ENCODE data around the gene TAF15. TPM values are rescaled to one million over a fixed set of nuclear protein-coding genes. Genes with fewer than 3 reads are reported as not detected.

The TAF15 gene
- total and polyA plus RNA-seq, 2 donors from 2014 or later, result 66.3 to 149 TPM

DNA sequence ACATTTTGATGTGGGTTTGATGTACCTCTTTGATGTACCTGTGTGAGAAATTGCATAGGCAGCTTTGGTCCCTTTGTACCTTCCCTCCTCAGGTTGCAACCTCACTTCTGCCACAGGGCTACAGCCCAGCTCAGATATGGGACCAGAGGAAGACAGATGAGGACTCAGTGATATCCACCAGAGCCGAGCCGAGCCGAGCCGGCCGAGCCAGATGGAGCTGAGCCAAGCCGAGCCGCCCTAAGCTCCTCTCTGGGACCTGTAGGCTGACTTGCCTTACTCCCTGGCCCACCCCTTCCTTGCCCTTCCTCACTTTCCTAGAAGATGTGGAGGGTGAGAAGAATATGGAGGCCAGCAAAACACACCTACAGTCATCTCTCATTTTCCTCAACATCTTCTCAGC is 55.6 kb downstream of the TAF15 start:
- H3K27ac ChIP-seq (ENCODE audit: low read depth in 2 of 2, low read length in 2 of 2), result no peak overlapping the region
- no peaks in the 10 kb centered on the region for H3K9me3 ChIP-seq (ENCODE audit: control insufficient read depth in 2 of 3, insufficient read depth in 1 of 3, low read length in 3 of 3)
- intact Hi-C loops (cut with DNase I), result no loop called here
- no peak for FAIRE-seq
- no peak for DNase-seq
- peaks cover 0 to 3% (median 0%) of the 10 kb centered on the region in 3 donors for H3K36me3 ChIP-seq (ENCODE audit: control insufficient read depth in 2 of 3, insufficient read depth in 3 of 3, low read length in 3 of 3)
- TF ChIP-seq, protein P1, sequence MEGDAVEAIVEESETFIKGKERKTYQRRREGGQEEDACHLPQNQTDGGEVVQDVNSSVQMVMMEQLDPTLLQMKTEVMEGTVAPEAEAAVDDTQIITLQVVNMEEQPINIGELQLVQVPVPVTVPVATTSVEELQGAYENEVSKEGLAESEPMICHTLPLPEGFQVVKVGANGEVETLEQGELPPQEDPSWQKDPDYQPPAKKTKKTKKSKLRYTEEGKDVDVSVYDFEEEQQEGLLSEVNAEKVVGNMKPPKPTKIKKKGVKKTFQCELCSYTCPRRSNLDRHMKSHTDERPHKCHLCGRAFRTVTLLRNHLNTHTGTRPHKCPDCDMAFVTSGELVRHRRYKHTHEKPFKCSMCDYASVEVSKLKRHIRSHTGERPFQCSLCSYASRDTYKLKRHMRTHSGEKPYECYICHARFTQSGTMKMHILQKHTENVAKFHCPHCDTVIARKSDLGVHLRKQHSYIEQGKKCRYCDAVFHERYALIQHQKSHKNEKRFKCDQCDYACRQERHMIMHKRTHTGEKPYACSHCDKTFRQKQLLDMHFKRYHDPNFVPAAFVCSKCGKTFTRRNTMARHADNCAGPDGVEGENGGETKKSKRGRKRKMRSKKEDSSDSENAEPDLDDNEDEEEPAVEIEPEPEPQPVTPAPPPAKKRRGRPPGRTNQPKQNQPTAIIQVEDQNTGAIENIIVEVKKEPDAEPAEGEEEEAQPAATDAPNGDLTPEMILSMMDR (IDR thresholded peaks at IDR 0.05; ENCODE audit: borderline replicate concordance, extremely low read depth, insufficient read depth), result no peak
- no peaks in the 10 kb centered on the region for H3K27me3 ChIP-seq (ENCODE audit: control insufficient read depth, insufficient read depth, low read length)
- H3K4me1 ChIP-seq (ENCODE audit: control insufficient read depth in 2 of 3, insufficient read depth in 2 of 3, low read depth in 1 of 3, low read length in 3 of 3), result no peaks in the 10 kb centered on the region
- H3K4me3 ChIP-seq (ENCODE audit: low read length in 3 of 3), result no peak overlapping the region
- no peak overlapping the region for H3K9ac ChIP-seq (ENCODE audit: low read length in 3 of 3)

DNA sequence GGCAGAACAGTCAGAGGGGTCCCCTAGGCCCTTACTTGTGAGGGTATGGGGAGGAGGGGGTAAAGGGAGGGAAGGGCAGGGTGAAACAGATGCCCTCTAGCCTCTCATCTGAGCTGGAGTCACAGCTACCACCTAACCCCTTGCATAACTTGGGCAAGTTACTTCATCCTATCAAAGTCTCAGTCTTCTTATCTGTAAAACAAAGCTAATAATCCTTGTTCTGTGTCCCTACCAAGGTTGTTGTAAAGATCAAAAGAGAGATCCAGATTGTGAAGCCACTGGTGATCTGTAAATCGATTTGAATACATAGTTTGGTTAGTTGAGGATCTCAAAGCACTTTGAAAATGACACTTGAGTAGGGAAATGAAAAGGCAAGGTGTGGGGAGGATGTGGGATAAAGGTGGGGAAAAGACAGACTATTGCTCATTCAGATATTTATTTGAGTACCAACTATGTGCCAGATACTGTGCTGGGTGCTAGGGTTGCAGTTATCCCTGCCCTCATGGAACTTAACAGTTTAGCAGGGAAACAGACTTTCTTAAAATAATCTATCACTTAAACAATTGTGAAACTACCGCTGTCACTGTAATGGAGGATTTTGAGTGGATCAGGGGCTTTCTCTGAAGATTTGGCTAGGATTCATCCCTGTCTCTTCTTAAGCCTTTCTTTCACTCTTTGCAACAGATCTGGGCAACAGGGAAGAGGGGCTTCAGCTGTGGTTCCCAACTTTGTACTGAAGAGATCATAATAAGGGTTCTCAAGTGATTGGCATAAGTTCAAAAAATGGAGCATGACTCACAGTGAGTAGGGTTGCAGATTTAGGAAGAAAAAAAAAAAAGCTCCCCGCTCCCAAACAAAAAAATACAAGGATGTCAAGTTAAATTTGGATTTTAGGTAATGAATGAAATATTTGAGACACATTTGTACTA is 56.4 kb downstream of the TAF15 start:
- Histone ChIP-seq H3K27me3 (ENCODE audit: control insufficient read depth, insufficient read depth, low read length) (no peaks in the 10 kb centered on the region), H3K4me3 (ENCODE audit: low read length in 3 of 3) (no peak overlapping the region), H3K4me1 (ENCODE audit: control insufficient read depth in 2 of 3, insufficient read depth in 2 of 3, low read depth in 1 of 3, low read length in 3 of 3) (no peaks in the 10 kb centered on the region), H3K9me3 (ENCODE audit: control insufficient read depth in 2 of 3, insufficient read depth in 1 of 3, low read length in 3 of 3) (no peaks in the 10 kb centered on the region), H3K27ac (ENCODE audit: low read depth in 2 of 2, low read length in 2 of 2) (no peak overlapping the region), H3K36me3 (ENCODE audit: control insufficient read depth in 2 of 3, insufficient read depth in 3 of 3, low read length in 3 of 3) (peaks cover 0 to 3% (median 0%) of the 10 kb centered on the region in 3 donors), H3K9ac (ENCODE audit: low read length in 3 of 3) (no peak overlapping the region)
- intact Hi-C loops (cut with DNase I), result no loop called here
- TF ChIP-seq, protein P1 (IDR thresholded peaks at IDR 0.05; ENCODE audit: borderline replicate concordance, extremely low read depth, insufficient read depth), result no peak
- FAIRE-seq, result no peak
- DNase-seq, result no peak

DNA sequence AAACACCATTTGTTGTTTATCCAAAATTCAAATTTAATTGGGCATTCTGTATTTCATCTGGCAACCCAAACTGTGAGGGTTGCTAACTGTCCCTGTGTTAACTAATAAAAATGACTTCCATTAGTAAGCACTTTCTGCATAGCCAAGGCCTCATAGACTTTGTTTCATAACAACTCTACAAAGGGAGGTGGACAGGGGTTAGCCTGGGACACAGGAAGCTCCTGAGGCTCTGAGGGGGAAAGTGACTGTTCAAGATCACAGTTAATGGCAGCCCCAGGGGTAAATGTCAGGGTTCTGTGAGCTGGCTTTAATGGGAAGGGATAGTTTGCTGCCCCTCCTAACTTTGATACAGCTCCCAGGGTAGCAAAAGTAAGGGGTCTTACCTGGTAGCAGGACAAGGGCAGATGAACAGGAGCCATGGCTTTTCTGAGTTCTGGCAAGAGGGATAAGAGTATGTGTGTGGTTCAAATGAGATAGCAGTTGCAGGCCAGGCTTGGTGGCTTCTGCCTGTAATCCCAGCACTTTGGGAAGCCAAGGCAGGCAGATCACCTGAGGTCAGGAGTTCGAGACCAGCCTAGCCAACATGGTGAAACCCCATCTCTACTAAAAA is 57.2 kb downstream of the TAF15 start:
- Histone ChIP-seq H3K9me3 (ENCODE audit: control insufficient read depth in 2 of 3, insufficient read depth in 1 of 3, low read length in 3 of 3) (no peaks in the 10 kb centered on the region), H3K9ac (ENCODE audit: low read length in 3 of 3) (no peak overlapping the region), H3K4me3 (ENCODE audit: low read length in 3 of 3) (no peak overlapping the region), H3K36me3 (ENCODE audit: control insufficient read depth in 2 of 3, insufficient read depth in 3 of 3, low read length in 3 of 3) (peaks cover 0 to 3% (median 0%) of the 10 kb centered on the region in 3 donors), H3K4me1 (ENCODE audit: control insufficient read depth in 2 of 3, insufficient read depth in 2 of 3, low read depth in 1 of 3, low read length in 3 of 3) (no peaks in the 10 kb centered on the region), H3K27me3 (ENCODE audit: control insufficient read depth, insufficient read depth, low read length) (no peaks in the 10 kb centered on the region), H3K27ac (ENCODE audit: low read depth in 2 of 2, low read length in 2 of 2) (no peak overlapping the region)
- FAIRE-seq (no peak), DNase-seq (no peak)
- TF ChIP-seq, protein P1 (IDR thresholded peaks at IDR 0.05; ENCODE audit: borderline replicate concordance, extremely low read depth, insufficient read depth), result no peak
- intact Hi-C loops (cut with DNase I), result no loop called here

All from kidney (tissue), 14 donors.